ENCODE results near the gene CD300E.

Gene CD300E

GRCh38 chr17:74654742-74655141, 31.2 kb upstream of the CD300E start:
- no peak for DNase-seq
- Mint-ChIP-seq H3K27me3 (ENCODE audit: low read depth, poor library complexity) (peaks cover 96% of the 10 kb centered on the region), H3K36me3 (ENCODE audit: low read depth) (no peaks in the 10 kb centered on the region), H3K4me1 (peaks cover 15% of the 10 kb centered on the region), H3K27ac (no peak overlapping the region), H3K4me3 (no peak overlapping the region), H3K9me3 (no peaks in the 10 kb centered on the region)
- TF ChIP-seq CTCF (IDR thresholded peaks at IDR 0.05), result no peak

GRCh38 chr17:74652020-74652419, 28.5 kb upstream of the CD300E start:
- peaks cover 12% of the 10 kb centered on the region for H3K4me1 Mint-ChIP-seq
- no peaks in the 10 kb centered on the region for H3K36me3 Mint-ChIP-seq (ENCODE audit: low read depth)
- TF ChIP-seq CTCF (IDR thresholded peaks at IDR 0.05), result no peak
- no peaks in the 10 kb centered on the region for H3K9me3 Mint-ChIP-seq
- DNase-seq, result no peak
- no peak overlapping the region for H3K4me3 Mint-ChIP-seq
- peaks cover 96% of the 10 kb centered on the region for H3K27me3 Mint-ChIP-seq (ENCODE audit: low read depth, poor library complexity)
- H3K27ac Mint-ChIP-seq, result no peak overlapping the region

- Mint-ChIP-seq H3K27me3 (ENCODE audit: low read depth, poor library complexity) (peaks cover 94% of the 10 kb centered on the region), H3K27ac (no peak overlapping the region), H3K36me3 (ENCODE audit: low read depth) (no peaks in the 10 kb centered on the region), H3K4me3 (no peak overlapping the region), H3K4me1 (peaks cover 17% of the 10 kb centered on the region), H3K9me3 (peaks cover 5% of the 10 kb centered on the region)
- no peak for DNase-seq
- no peak for TF ChIP-seq CTCF (IDR thresholded peaks at IDR 0.05)
Observed at GRCh38 chr17:74649909-74650308, 26.4 kb upstream of the CD300E start.

GRCh38 chr17:74647871-74648672, 24.5 kb upstream of the CD300E start:
- H3K9me3 Mint-ChIP-seq, result peaks cover 10% of the 10 kb centered on the region

GRCh38 chr17:74646231-74646630, 22.7 kb upstream of the CD300E start:
- peaks cover 87% of the 10 kb centered on the region for H3K27me3 Mint-ChIP-seq (ENCODE audit: low read depth, poor library complexity)

More at GRCh38 chr17:74647871-74648672, 24.5 kb upstream of the CD300E start:
- DNase-seq, result no peak
- Mint-ChIP-seq H3K36me3 (ENCODE audit: low read depth) (no peaks in the 10 kb centered on the region), H3K27ac (no peak overlapping the region), H3K27me3 (ENCODE audit: low read depth, poor library complexity) (peaks cover 94% of the 10 kb centered on the region), H3K4me1 (peaks cover 18% of the 10 kb centered on the region), H3K4me3 (no peak overlapping the region)
- no peak for TF ChIP-seq CTCF (IDR thresholded peaks at IDR 0.05)

More at GRCh38 chr17:74646231-74646630, 22.7 kb upstream of the CD300E start:
- Mint-ChIP-seq H3K27ac (no peak overlapping the region), H3K9me3 (peaks cover 10% of the 10 kb centered on the region), H3K4me3 (no peak overlapping the region), H3K36me3 (ENCODE audit: low read depth) (no peaks in the 10 kb centered on the region), H3K4me1 (peaks cover 18% of the 10 kb centered on the region)
- DNase-seq, result no peak
- no peak for TF ChIP-seq CTCF (IDR thresholded peaks at IDR 0.05)

All from nephron progenitor cell (in vitro differentiated cells).